Measurements from ENCODE around the gene RELL2. TPM values are rescaled to one million over a fixed set of nuclear protein-coding genes. Genes with fewer than 3 reads are reported as not detected.
A peak's percentile ranks its signal among the peaks of the same experiment; 100 is the strongest.

The RELL2 gene
- total RNA-seq, 1 experiment from 2014 or later: 9.8 TPM

DNA sequence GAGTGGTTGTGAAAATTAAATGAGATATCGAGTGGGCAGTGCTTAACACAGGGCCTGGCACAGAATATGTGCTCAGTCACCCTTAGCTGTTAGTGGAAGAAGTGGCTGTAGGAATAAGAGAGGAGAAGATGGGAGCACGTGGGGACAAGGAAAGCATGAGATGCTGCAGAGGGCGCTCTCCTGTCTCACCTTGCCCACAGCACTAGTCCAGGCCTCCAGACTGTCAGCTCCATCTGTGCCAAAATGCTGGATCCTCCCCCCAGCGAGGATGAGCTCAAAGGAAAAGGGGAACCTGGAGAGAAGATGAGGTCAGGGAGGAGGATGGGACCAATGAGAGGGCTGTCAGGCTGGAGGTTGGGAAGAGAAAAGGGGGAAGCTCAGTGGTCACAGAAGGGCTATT is 32.7 kb downstream of the RELL2 start:
- no peak overlapping the region for H2BK15ac ChIP-seq (ENCODE audit: low read depth, low read length)
- H3K23ac ChIP-seq (ENCODE audit: insufficient read length, low read depth, low read length): no peak overlapping the region

More for the DNA sequence above, 32.7 kb downstream of the RELL2 start:
- TF ChIP-seq, protein P1, sequence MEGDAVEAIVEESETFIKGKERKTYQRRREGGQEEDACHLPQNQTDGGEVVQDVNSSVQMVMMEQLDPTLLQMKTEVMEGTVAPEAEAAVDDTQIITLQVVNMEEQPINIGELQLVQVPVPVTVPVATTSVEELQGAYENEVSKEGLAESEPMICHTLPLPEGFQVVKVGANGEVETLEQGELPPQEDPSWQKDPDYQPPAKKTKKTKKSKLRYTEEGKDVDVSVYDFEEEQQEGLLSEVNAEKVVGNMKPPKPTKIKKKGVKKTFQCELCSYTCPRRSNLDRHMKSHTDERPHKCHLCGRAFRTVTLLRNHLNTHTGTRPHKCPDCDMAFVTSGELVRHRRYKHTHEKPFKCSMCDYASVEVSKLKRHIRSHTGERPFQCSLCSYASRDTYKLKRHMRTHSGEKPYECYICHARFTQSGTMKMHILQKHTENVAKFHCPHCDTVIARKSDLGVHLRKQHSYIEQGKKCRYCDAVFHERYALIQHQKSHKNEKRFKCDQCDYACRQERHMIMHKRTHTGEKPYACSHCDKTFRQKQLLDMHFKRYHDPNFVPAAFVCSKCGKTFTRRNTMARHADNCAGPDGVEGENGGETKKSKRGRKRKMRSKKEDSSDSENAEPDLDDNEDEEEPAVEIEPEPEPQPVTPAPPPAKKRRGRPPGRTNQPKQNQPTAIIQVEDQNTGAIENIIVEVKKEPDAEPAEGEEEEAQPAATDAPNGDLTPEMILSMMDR (conservative IDR thresholded peaks at IDR 0.05): peak; percentile 60
- no peak overlapping the region for H3K27ac ChIP-seq (ENCODE audit: insufficient read length, low read depth, low read length)
- no peak overlapping the region for H3K4me2 ChIP-seq (ENCODE audit: insufficient read depth, insufficient read length, low read length)
- H2BK12ac ChIP-seq (ENCODE audit: insufficient read length, low read depth, low read length): no peak overlapping the region
- no peaks in the 10 kb centered on the region for H3K79me1 ChIP-seq (ENCODE audit: insufficient read depth, low read depth, low read length, poor library complexity, severe bottlenecking)
- no peak overlapping the region for H3K4ac ChIP-seq (ENCODE audit: low read depth, low read length)
- H3K27me3 Mint-ChIP-seq (ENCODE audit: low read depth): no peaks in the 10 kb centered on the region
- DNase-seq: peak; percentile 58
- no peaks in the 10 kb centered on the region for H3K9me3 Mint-ChIP-seq
- peaks cover 26 to 39% of the 10 kb centered on the region in 2 experiments for H3K4me1 Mint-ChIP-seq
- H2BK5ac ChIP-seq (ENCODE audit: insufficient read length, low read length): no peak overlapping the region
- H3K9me3 ChIP-seq (ENCODE audit: control insufficient read depth, low read depth, low read length): no peaks in the 10 kb centered on the region
- no peak overlapping the region for H3T11ph ChIP-seq (ENCODE audit: low read length)
- no peak overlapping the region for H2BK20ac ChIP-seq (ENCODE audit: low read depth, low read length, poor library complexity, severe bottlenecking)
- peaks cover 33 to 49% (median 39%) of the 10 kb centered on the region in 3 experiments for H3K36me3 Mint-ChIP-seq (ENCODE audit: insufficient read depth in 1 of 3, low read depth in 3 of 3)
- no peak overlapping the region for H2AFZ ChIP-seq (ENCODE audit: low read length)
- no peak overlapping the region for H4K5ac ChIP-seq (ENCODE audit: insufficient read length, low read depth, low read length)
- H3K4me3 Mint-ChIP-seq: no peak overlapping the region; a peak in 1 of 5 replicates
- no peak overlapping the region for H3K9ac ChIP-seq (ENCODE audit: extremely low read depth, insufficient read length, low read length)
- peak overlapping the region in 2 of 3 experiments; percentile 51 to 66; a peak in 3 of 7 replicates for H3K27ac Mint-ChIP-seq
- H3K79me2 ChIP-seq (ENCODE audit: insufficient read depth, low read length): no peaks in the 10 kb centered on the region
- H3K14ac ChIP-seq (ENCODE audit: insufficient read depth, low read length): no peak overlapping the region
- H4K20me1 ChIP-seq (ENCODE audit: control insufficient read depth, insufficient read depth, insufficient read length): no peaks in the 10 kb centered on the region
- no peak overlapping the region for H2BK120ac ChIP-seq (ENCODE audit: low read depth, low read length, poor library complexity, severe bottlenecking)
- peaks cover 2% of the 10 kb centered on the region; the same call in 1 of the 2 replicates for H3K4me1 ChIP-seq (ENCODE audit: insufficient read depth, low read length)
- no peak overlapping the region for H3K18ac ChIP-seq (ENCODE audit: insufficient read length, low read depth, low read length)
- H3K27me3 ChIP-seq (ENCODE audit: insufficient read depth, low read length): no peaks in the 10 kb centered on the region
- H2AK5ac ChIP-seq (ENCODE audit: insufficient read length, low read length): no peak overlapping the region
- H4K91ac ChIP-seq (ENCODE audit: insufficient read length, low read depth, low read length): no peak overlapping the region
- H3K56ac ChIP-seq (ENCODE audit: insufficient read length, low read depth, low read length): no peak overlapping the region
- no CpG with 5 or more reads among the region's 4 CpGs for WGBS (ENCODE audit: extremely low coverage, insufficient read length, low lambda C conversion rate)
- no peaks in the 10 kb centered on the region for H3K23me2 ChIP-seq (ENCODE audit: insufficient read length, low read depth, low read length, poor library complexity, severe bottlenecking)
- H4K8ac ChIP-seq (replicated peaks; ENCODE audit: insufficient read length, low read depth, low read length): no peak overlapping the region
